ENCODE results near the gene RFLNA. TPM values are rescaled to one million over a fixed set of nuclear protein-coding genes. Genes with fewer than 3 reads are reported as not detected.
A peak's percentile ranks its signal among the peaks of the same experiment; 100 is the strongest.

Gene RFLNA, protein sequence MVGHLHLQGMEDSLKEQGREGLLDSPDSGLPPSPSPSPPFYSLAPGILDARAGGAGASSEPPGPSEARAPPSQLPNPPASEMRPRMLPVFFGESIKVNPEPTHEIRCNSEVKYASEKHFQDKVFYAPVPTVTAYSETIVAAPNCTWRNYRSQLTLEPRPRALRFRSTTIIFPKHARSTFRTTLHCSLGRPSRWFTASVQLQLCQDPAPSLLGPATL
- total RNA-seq (2021) (0.63 and 1.1 TPM in 2 replicates), Bru-seq, nascent RNA (percentile 13 among the genes with signal in this experiment), BruChase-seq, experiment 1, labeled RNA remaining after a 2-hour chase (percentile 19 among the genes with signal in this experiment), BruChase-seq, experiment 2, labeled RNA remaining after a 6-hour chase (percentile 18 among the genes with signal in this experiment)
- long read RNA-seq, partial matches to known transcripts = 0 of 8 reads
- long read RNA-seq, other reads (novel, unspliced or antisense) = 5 of 8 reads

DNA sequence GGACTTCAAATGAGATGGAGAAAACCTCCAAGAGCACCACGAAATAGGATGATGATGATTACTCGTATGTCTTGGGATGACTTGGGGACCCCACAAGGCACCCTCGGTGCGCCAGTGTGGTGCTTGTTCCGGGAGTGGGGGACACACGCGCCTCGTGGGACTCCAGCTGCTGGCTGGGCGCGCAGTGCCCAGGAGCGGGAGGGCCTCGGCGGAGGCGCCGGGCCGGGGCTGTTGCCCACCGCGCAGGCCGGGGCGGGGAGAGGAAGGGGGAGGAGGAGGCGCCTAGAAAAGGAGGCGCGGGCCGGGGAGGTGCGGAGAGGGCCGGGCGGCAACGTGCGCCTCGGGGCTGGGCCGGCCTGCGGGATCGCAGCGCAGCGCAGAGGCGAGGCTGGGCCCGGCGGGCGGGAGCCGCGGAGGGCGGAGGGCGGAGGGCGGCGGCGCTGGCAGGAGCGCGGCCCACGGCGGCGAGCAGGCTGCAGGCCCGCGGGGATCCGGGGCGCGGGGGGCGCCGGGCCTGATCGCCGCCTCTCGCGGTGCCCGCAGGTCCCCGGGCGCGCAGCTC is at the start of gene RFLNA:
Gene RFLNA, plus strand, starts transcription at position 314 of the 562 bp plus-strand sequence. CDS start 337 bp downstream, outside the sequence.
- peak within 1 kb of the TSS; percentile 41 for H3K4me3 ChIP-seq (ENCODE audit: low read depth, low read length, poor library complexity, severe bottlenecking)
- no peaks in the 10 kb centered on the region for H3K9me3 ChIP-seq (ENCODE audit: low read depth, low read length, poor library complexity, severe bottlenecking)
- no peaks in the 10 kb centered on the region for H3K4me1 ChIP-seq (ENCODE audit: insufficient read depth, low read length, poor library complexity, severe bottlenecking)
- peak; percentile 16 for DNase-seq (ENCODE audit: low spot score)
- no peaks in the 10 kb centered on the region for H3K36me3 ChIP-seq (ENCODE audit: insufficient read depth, low read length, poor library complexity, severe bottlenecking)
- CTCF ChIA-PET = no interaction called here
- no TSS peak for BruUV-seq (replicated peaks)
- POLR2A ChIA-PET (ENCODE audit: low non-redundant PET) = interaction anchor here (0.6 kb wide), 1 partner anchor 569 kb away, joined by 3 read pairs; no protein-coding TSS in a partner anchor
- no peak within 1 kb of the TSS for H3K27ac ChIP-seq (ENCODE audit: low read depth, low read length, poor library complexity, severe bottlenecking)
- intact Hi-C loops (cut with micrococcal nuclease; ENCODE audit: unreplicated experiment) = no loop called here
- H3K27me3 ChIP-seq (replicated peaks; ENCODE audit: insufficient read depth, low read depth, low read length, poor library complexity) = peaks cover 29% of the 10 kb centered on the region
- peak; percentile 57 for TF ChIP-seq EZH2 (IDR thresholded peaks at IDR 0.05; ENCODE audit: borderline replicate concordance, low read depth, low read length, poor library complexity, severe bottlenecking)
- TF ChIP-seq CTCF (conservative IDR thresholded peaks at IDR 0.05; ENCODE audit: low read depth, low read length) = no peak

DNA sequence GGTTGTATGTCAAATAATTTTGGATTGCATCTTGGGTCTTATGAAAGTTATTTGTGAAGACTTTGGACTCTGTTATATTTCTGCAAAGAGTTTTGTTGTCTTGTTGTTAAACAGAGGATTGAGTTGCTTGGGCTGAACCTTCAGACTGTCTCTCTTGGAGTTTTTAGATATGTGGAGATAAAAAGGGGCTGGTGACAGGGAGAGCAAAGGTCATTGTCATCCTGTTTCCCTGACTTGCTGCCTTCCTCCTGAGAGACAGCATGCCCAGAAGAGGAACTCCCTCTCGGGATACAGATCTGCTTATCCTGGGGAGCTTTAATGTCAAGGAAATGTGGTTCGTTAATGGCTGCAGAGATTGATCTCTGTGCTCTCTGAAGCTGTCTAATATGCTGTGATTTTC is 47.6 kb upstream of the RFLNA start:
- no peak overlapping the region for H3K27ac ChIP-seq (ENCODE audit: low read depth, low read length, poor library complexity, severe bottlenecking)
- no TSS peak for BruUV-seq (replicated peaks)
- no peaks in the 10 kb centered on the region for H3K36me3 ChIP-seq (ENCODE audit: insufficient read depth, low read length, poor library complexity, severe bottlenecking)
- no peaks in the 10 kb centered on the region for H3K27me3 ChIP-seq (replicated peaks; ENCODE audit: insufficient read depth, low read depth, low read length, poor library complexity)
- TF ChIP-seq CTCF (conservative IDR thresholded peaks at IDR 0.05; ENCODE audit: low read depth, low read length) (no peak), EZH2 (IDR thresholded peaks at IDR 0.05; ENCODE audit: borderline replicate concordance, low read depth, low read length, poor library complexity, severe bottlenecking) (no peak)
- no peaks in the 10 kb centered on the region for H3K4me1 ChIP-seq (ENCODE audit: insufficient read depth, low read length, poor library complexity, severe bottlenecking)
- ChIA-PET CTCF (no interaction called here), POLR2A (ENCODE audit: low non-redundant PET) (no interaction called here)
- intact Hi-C loops (cut with micrococcal nuclease; ENCODE audit: unreplicated experiment) = no loop called here
- H3K4me3 ChIP-seq (ENCODE audit: low read depth, low read length, poor library complexity, severe bottlenecking) = no peak overlapping the region
- H3K9me3 ChIP-seq (ENCODE audit: low read depth, low read length, poor library complexity, severe bottlenecking) = peaks cover 3% of the 10 kb centered on the region
- no peak for DNase-seq (ENCODE audit: low spot score)

DNA sequence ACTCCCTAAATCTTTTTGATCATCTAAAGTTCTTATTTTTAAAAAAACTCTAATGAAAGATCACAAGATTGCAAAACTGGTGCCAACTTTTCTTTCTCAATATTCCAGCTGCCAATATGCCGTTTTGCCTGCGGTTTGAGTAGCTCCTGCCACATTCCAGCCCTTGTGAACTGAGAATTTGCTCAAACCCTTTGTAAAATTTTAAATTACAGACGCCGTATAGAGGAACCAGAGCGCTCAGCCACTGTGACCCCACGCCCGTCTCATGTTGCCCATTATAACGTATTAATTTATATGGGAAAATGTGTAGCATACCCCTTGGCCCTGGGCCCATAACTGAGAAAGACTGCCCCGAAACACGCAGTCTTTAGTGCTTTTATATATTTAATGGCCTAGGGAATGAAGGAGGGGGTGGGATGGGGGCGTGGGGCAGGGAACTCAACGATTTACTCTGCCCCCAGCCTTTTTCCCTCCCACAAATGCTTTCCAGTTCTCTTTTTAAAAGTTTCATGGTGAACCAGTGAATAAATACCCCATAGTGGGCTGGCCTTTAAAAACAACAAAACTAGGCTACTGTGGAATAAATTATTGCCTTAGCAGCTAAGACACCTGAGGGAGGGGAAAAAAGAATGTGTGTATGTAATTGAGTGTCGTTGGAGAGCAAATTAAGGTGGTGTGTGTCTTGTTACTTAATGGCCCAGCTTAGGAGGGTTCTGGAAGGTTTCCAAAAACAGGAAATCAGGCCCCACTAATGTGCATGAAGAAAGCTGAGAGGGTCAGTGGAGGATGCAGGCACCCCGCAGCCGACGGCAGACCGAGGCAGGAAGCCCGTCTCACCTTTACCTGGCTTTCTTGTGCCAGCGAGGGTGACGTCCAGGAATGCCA is 45.7 kb upstream of the RFLNA start:
- H3K4me3 ChIP-seq (ENCODE audit: low read depth, low read length, poor library complexity, severe bottlenecking) = no peak overlapping the region
- ChIA-PET CTCF (no interaction called here), POLR2A (ENCODE audit: low non-redundant PET) (no interaction called here)
- no peaks in the 10 kb centered on the region for H3K27me3 ChIP-seq (replicated peaks; ENCODE audit: insufficient read depth, low read depth, low read length, poor library complexity)
- no peaks in the 10 kb centered on the region for H3K36me3 ChIP-seq (ENCODE audit: insufficient read depth, low read length, poor library complexity, severe bottlenecking)
- no TSS peak for BruUV-seq (replicated peaks)
- intact Hi-C loops (cut with micrococcal nuclease; ENCODE audit: unreplicated experiment) = no loop called here
- peaks cover 3% of the 10 kb centered on the region for H3K9me3 ChIP-seq (ENCODE audit: low read depth, low read length, poor library complexity, severe bottlenecking)
- no peak for DNase-seq (ENCODE audit: low spot score)
- no peaks in the 10 kb centered on the region for H3K4me1 ChIP-seq (ENCODE audit: insufficient read depth, low read length, poor library complexity, severe bottlenecking)
- TF ChIP-seq EZH2 (IDR thresholded peaks at IDR 0.05; ENCODE audit: borderline replicate concordance, low read depth, low read length, poor library complexity, severe bottlenecking) = no peak
- no peak for TF ChIP-seq CTCF (conservative IDR thresholded peaks at IDR 0.05; ENCODE audit: low read depth, low read length)
- no peak overlapping the region for H3K27ac ChIP-seq (ENCODE audit: low read depth, low read length, poor library complexity, severe bottlenecking)

All from A673 (cell line).